H1 (cell line): ENCODE results near the gene WNT3A. TPM values are rescaled to one million over a fixed set of nuclear protein-coding genes. Genes with fewer than 3 reads are reported as not detected.

Experiments
- CHD2 ChIP-seq: IDR thresholded peaks from 2 replicates; pipeline ENCODE4 v1.6.1; 2012; ENCODE audit warnings: low read length, improper control_type of control experiment
- EP300 ChIP-seq, 2 experiments: IDR thresholded peaks; 1 replicate in 1 of 2; 2 replicates in 1 of 2; pipeline ENCODE4 v1.6.1; 2011 to 2012; ENCODE audit warnings: low read depth in 2 of 2, low read length in 2 of 2, mild to moderate bottlenecking in 2 of 2, borderline replicate concordance in 1 of 2, inconsistent platforms in 1 of 2, moderate library complexity in 1 of 2
- GTF2F1 ChIP-seq: IDR thresholded peaks from 2 replicates; pipeline ENCODE4 v1.6.1; 2012; ENCODE audit warnings: low read depth, low read length, improper control_type of control experiment, borderline replicate concordance
- KDM1A ChIP-seq: fragments of 200-600, 300-600 bp; sonication (generic); IDR thresholded peaks from 2 replicates; pipeline ENCODE4 v1.7.1; 2016; ENCODE audit warnings: mild to moderate bottlenecking, low read length, borderline replicate concordance
- KDM5A ChIP-seq: fragments of 200-600 bp; IDR thresholded peaks from 2 replicates; pipeline ENCODE4 v1.7.1; 2012; ENCODE audit warnings: mild to moderate bottlenecking, low read length, inconsistent platforms, mixed read lengths
- TCF12 ChIP-seq: IDR thresholded peaks from 2 replicates; pipeline ENCODE4 v1.6.1; 2011; ENCODE audit warnings: low read depth, mild to moderate bottlenecking, low read length
- ZNF274 ChIP-seq: IDR thresholded peaks from 2 replicates; pipeline ENCODE4 v1.7.0; 2012; ENCODE audit warnings: low read length, borderline replicate concordance; ENCODE audit errors: extremely low read depth
- polyA plus RNA-seq, 7 experiments: library from polyadenylated mRNA; depleted of rRNA in 3 of 7; stranded (reverse) in 5 of 7; unstranded in 2 of 7; fragments of >200 nt in 5 of 7; fragments of 200-250 nt in 2 of 7; gene quantifications; 1 replicate in 5 of 7; 2 replicates in 1 of 7; 4 replicates in 1 of 7; pipeline versions ENCODE4 v1.2.1 to v1.2.3, GENCODE V29; 2011 to 2013; ENCODE audit warnings: missing spikeins in 2 of 7, mixed read lengths in 2 of 7
- total RNA-seq: library from RNA; stranded (reverse); fragmentation: NEBNext Ultra II Directional; extraction: Animal tissue kit (Norgen Biotek cat#: 25700); gene quantifications from 2 replicates; pipeline ENCODE4 v1.2.1, GENCODE V29; 2021

Gene WNT3A
- total and polyA plus RNA-seq, 2 of the 8 experiments (the other 6 are each of a cell fraction or from before 2014, with no cell fraction given) = 0.08 to 0.19 TPM

GRCh38 chr1:228064741-228065542 lies 58.1 kb downstream of the WNT3A start (continued):
- no peak for TF ChIP-seq GTF2F1
- TF ChIP-seq KDM1A = no peak
- TF ChIP-seq EP300 (IDR thresholded peaks at IDR 0.05; ENCODE audit: borderline replicate concordance in 1 of 2, low read depth in 2 of 2, low read length in 2 of 2) = no peak
- TF ChIP-seq ZNF274 = no peak
- no peak for TF ChIP-seq KDM5A
- TF ChIP-seq CHD2 = no peak
- TF ChIP-seq TCF12 = no peak
